Body of pancreas (tissue), 4 donors: Measurements from ENCODE around the gene MVB12B. TPM values are rescaled to one million over a fixed set of nuclear protein-coding genes. Genes with fewer than 3 reads are reported as not detected.

Source experiments
- ATAC-seq: fragments of 150-250 bp; one replicate; pipeline ENCODE4 v1.9.1; 2016
- DNase-seq, 4 donors: peaks; one replicate each; pipeline ENCODE4 v3.0.0-alpha.2; 2019
- H3K27ac ChIP-seq, 4 donors: fragments of 200-600 bp; sonication (generic); 1 replicate in 3 of 4; 2 replicates in 1 of 4; pipeline versions ENCODE4 v1.5.1 to v1.6.1; 2016 to 2019; ENCODE audit warnings: mild to moderate bottlenecking in 1 of 4, mixed read lengths in 1 of 4, moderate library complexity in 1 of 4
- H3K27me3 ChIP-seq, 2 donors: fragments of 200-600 bp; sonication (generic); one replicate each; pipeline ENCODE4 v1.6.0; 2016; ENCODE audit warnings: mild to moderate bottlenecking in 1 of 2
- H3K36me3 ChIP-seq, 2 donors: fragments of 200-600 bp; sonication (generic); replicated peaks in 1 of 2; 2 replicates each; pipeline ENCODE4 v1.5.1; 2016; ENCODE audit warnings: low read depth in 2 of 2; ENCODE audit not compliant: insufficient read depth in 1 of 2
- H3K4me1 ChIP-seq: fragments of 200-600 bp; sonication (generic); one replicate; pipeline ENCODE4 v1.6.0; 2016
- H3K4me3 ChIP-seq, 2 donors: fragments of 200-600 bp; sonication (generic); 1 replicate in 1 of 2; 2 replicates in 1 of 2; pipeline ENCODE4 v1.5.1; 2016 to 2019
- H3K9me3 ChIP-seq, 3 donors: fragments of 200-600 bp; sonication (generic); 1 replicate in 2 of 3; 2 replicates in 1 of 3; pipeline ENCODE4 v1.5.1; 2016
- CTCF ChIP-seq, 7 experiments: fragments of 450-650 bp in 4 of 7; fragments of 200-600 bp in 3 of 7; sonication (generic) in 3 of 7; IDR thresholded peaks; one replicate each; pipeline ENCODE4 v1.5.1; 2016 to 2019; ENCODE audit warnings: antibody characterized with exemption in 7 of 7
- POLR2A ChIP-seq, 3 donors: fragments of 450-650 bp; IDR thresholded peaks; one replicate each; pipeline ENCODE4 v1.6.1; 2016; ENCODE audit warnings: antibody characterized with exemption in 3 of 3, mild to moderate bottlenecking in 2 of 3
- WGBS, 2 donors: methylation state at CpG; one replicate each; pipeline ENCODE4 v1.1.5; 2017; 5-methylcytosine and 5-hydroxymethylcytosine counted together
- intact Hi-C: fragments of 100-400 bp; cut with DNase I; formaldehyde crosslinking; loops from one replicate; pipeline ENCODE4 v1.15.1; 2023
- total RNA-seq, 2 donors: library from RNA; depleted of rRNA; stranded (reverse); fragments of >200 nt; gene quantifications; one replicate each; pipeline ENCODE4 v1.1.0, GENCODE V29; 2016

MVB12B gene
- total RNA-seq, 2 donors from 2014 or later: 5.2 to 9.9 TPM

- Histone ChIP-seq H3K9me3 (no peaks in the 10 kb centered on the region), H3K4me3 (no peak overlapping the region), H3K36me3 (no peaks in the 10 kb centered on the region), H3K4me1 (no peaks in the 10 kb centered on the region), H3K27me3 (no peaks in the 10 kb centered on the region), H3K27ac (no peak overlapping the region)
- intact Hi-C loops: no loop called here
- ATAC-seq (no peak), DNase-seq (no peak)
- no peak for TF ChIP-seq CTCF (IDR thresholded peaks at IDR 0.05)
- no peak for TF ChIP-seq POLR2A (IDR thresholded peaks at IDR 0.05)
- WGBS, 2 donors: 84 to 85% methylated on average over 3 of the region's 3 CpGs
These were observed 39.2 kb downstream of the MVB12B start for GRCh38 chr9:126365780-126366179.

GRCh38 chr9:126366366-126367011 is 39.9 kb downstream of the MVB12B start:
- no peak for TF ChIP-seq CTCF (IDR thresholded peaks at IDR 0.05)
- TF ChIP-seq POLR2A (IDR thresholded peaks at IDR 0.05): no peak
- Histone ChIP-seq H3K4me1 (peaks cover 4% of the 10 kb centered on the region), H3K9me3 (no peaks in the 10 kb centered on the region), H3K27ac (no peak overlapping the region), H3K27me3 (no peaks in the 10 kb centered on the region), H3K36me3 (no peaks in the 10 kb centered on the region), H3K4me3 (no peak overlapping the region)
- DNase-seq (no peak), ATAC-seq (no peak)
- intact Hi-C loops: no loop called here
- 82 to 86% methylated on average over 13 of the region's 13 CpGs for WGBS, 2 donors

GRCh38 chr9:126367139-126367538 is 40.5 kb downstream of the MVB12B start:
- no peak for DNase-seq

GRCh38 chr9:126367616-126368015 is 41.0 kb downstream of the MVB12B start:
- Histone ChIP-seq H3K4me3 (no peak overlapping the region), H3K9me3 (no peaks in the 10 kb centered on the region), H3K36me3 (no peaks in the 10 kb centered on the region), H3K27ac (no peak overlapping the region), H3K27me3 (no peaks in the 10 kb centered on the region), H3K4me1 (peaks cover 4% of the 10 kb centered on the region)
- TF ChIP-seq CTCF (IDR thresholded peaks at IDR 0.05): no peak
- no peak for TF ChIP-seq POLR2A (IDR thresholded peaks at IDR 0.05)
- 81 to 84% methylated on average over 3 of the region's 3 CpGs for WGBS, 2 donors
- intact Hi-C loops: no loop called here
- DNase-seq (no peak), ATAC-seq (no peak)

More at GRCh38 chr9:126367139-126367538, 40.5 kb downstream of the MVB12B start:
- TF ChIP-seq CTCF (IDR thresholded peaks at IDR 0.05): no peak
- no peak for TF ChIP-seq POLR2A (IDR thresholded peaks at IDR 0.05)
- ATAC-seq: no peak
- intact Hi-C loops: no loop called here
- no peak overlapping the region for H3K27ac ChIP-seq
- no peak overlapping the region for H3K4me3 ChIP-seq
- peaks cover 4% of the 10 kb centered on the region for H3K4me1 ChIP-seq
- H3K27me3 ChIP-seq: no peaks in the 10 kb centered on the region
- WGBS, 2 donors: 88 to 94% methylated on average over 11 to 13 of the region's 13 CpGs
- H3K9me3 ChIP-seq: no peaks in the 10 kb centered on the region
- H3K36me3 ChIP-seq: no peaks in the 10 kb centered on the region

GRCh38 chr9:126368020-126368419 is 41.4 kb downstream of the MVB12B start:
- DNase-seq (no peak), ATAC-seq (no peak)
- Histone ChIP-seq H3K27me3 (no peaks in the 10 kb centered on the region), H3K27ac (no peak overlapping the region), H3K9me3 (no peaks in the 10 kb centered on the region), H3K36me3 (no peaks in the 10 kb centered on the region), H3K4me1 (peaks cover 4% of the 10 kb centered on the region), H3K4me3 (no peak overlapping the region)
- intact Hi-C loops: no loop called here
- WGBS, 2 donors: 94 to 97% methylated on average over 7 of the region's 7 CpGs
- no peak for TF ChIP-seq POLR2A (IDR thresholded peaks at IDR 0.05)
- TF ChIP-seq CTCF (IDR thresholded peaks at IDR 0.05): no peak
